ENCODE results near the gene GPC3. TPM values are rescaled to one million over a fixed set of nuclear protein-coding genes. Genes with fewer than 3 reads are reported as not detected.

GPC3 gene
- total RNA-seq, 2 experiments from 2014 or later = 0.43 to 0.49 TPM

DNA sequence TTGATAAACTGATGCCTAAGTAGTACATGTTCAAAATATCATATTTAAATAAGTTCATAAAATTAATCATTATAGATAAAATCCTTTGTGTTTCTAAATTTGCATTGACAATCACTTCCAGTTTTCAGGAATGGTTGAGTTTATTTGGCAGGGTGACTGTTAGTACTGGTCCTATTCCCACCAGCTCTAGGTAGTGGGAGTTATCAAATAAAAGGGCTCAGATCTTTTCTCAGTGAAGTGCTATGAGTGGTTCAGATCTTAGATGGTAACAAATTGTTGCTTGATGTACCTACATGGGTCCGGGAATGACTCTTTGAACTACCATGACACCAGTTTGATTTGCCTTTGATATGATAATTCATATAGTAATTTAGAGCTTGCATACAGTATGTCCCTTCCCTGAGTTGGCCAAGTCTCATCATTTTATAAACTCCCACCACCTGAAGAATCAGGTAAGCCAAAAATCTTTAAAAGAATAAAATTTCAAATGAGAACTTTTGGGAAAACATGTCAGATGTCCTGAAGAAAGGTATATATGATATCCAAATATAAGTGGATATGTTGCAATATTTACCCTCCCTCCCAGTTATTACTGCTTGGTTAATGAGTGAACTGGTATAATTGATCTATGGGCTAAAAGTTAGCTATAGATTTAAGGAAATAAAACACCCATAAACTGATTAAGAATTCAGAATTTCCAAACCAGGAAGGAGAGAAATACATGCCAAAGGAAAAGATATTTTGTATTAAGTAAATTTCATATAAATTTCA lies 28.6 kb downstream of the GPC3 start:
- Mint-ChIP-seq H3K4me3 (no peak overlapping the region), H3K4me1 (ENCODE audit: low read depth) (no peaks in the 10 kb centered on the region), H3K9me3 (no peaks in the 10 kb centered on the region), H3K36me3 (ENCODE audit: low read depth) (no peaks in the 10 kb centered on the region), H3K27me3 (ENCODE audit: low read depth) (no peaks in the 10 kb centered on the region), H3K27ac (no peak overlapping the region)
- intact Hi-C loops (cut with micrococcal nuclease) = no loop called here
- CTCF ChIA-PET = no interaction called here
- no peak for DNase-seq

DNA sequence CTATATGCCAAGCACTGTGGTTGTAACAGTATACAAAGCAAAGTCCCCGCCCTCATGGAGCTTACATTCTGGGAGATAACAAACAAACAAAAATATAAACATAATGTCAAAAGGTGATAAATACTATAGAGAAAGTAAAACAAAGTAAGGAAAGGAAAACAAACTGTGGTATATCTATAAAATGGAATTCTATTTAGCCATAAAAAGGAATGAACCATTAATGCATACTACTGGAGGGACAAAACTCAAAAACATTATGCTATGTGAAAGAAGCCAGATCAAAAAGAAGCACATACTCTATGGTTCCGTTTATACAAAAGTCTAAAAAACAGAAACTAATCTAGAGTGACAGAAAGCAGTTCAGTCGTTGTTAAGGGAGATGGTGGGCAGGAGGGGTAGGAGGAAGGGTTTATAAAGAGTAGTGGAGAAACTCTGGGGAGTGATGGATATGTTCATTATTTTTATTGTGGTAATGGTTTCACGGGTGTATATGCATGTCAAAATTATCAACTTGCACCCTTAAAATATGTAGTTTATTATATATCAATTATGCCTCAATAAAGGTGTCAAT lies 31.5 kb downstream of the GPC3 start:
- intact Hi-C loops (cut with micrococcal nuclease) = no loop called here
- DNase-seq = no peak
- H3K4me3 Mint-ChIP-seq = no peak overlapping the region
- no peaks in the 10 kb centered on the region for H3K9me3 Mint-ChIP-seq
- H3K36me3 Mint-ChIP-seq (ENCODE audit: low read depth) = no peaks in the 10 kb centered on the region
- CTCF ChIA-PET = no interaction called here
- H3K27me3 Mint-ChIP-seq (ENCODE audit: low read depth) = no peaks in the 10 kb centered on the region
- H3K4me1 Mint-ChIP-seq (ENCODE audit: low read depth) = no peaks in the 10 kb centered on the region
- H3K27ac Mint-ChIP-seq = no peak overlapping the region

GRCh38 chrX:133953078-133953477 lies 32.3 kb downstream of the GPC3 start:
- H3K27ac Mint-ChIP-seq = no peak overlapping the region
- CTCF ChIA-PET = no interaction called here
- no peaks in the 10 kb centered on the region for H3K27me3 Mint-ChIP-seq (ENCODE audit: low read depth)
- no peaks in the 10 kb centered on the region for H3K4me1 Mint-ChIP-seq (ENCODE audit: low read depth)
- no peaks in the 10 kb centered on the region for H3K9me3 Mint-ChIP-seq
- intact Hi-C loops (cut with micrococcal nuclease) = no loop called here
- H3K36me3 Mint-ChIP-seq (ENCODE audit: low read depth) = no peaks in the 10 kb centered on the region
- DNase-seq = no peak
- no peak overlapping the region for H3K4me3 Mint-ChIP-seq

DNA sequence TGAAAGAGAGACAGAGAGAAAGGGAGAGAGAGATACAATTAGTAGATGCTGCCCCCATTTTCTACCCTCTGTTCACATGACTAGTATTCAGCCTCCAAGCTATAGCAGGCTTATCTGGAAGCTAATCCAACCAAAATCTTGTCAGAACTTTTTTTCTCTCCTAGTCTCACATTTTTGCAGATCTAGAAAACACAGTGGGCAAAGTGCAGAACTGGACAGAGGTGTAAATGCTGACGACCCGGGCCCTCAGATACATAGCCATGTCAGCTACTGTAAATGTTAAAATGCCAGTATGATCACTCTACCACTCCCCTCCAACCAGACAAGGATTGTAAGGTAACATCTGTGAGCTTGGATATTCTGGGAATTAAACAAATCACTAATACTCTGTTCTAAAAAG lies 34.3 kb downstream of the GPC3 start:
- no peaks in the 10 kb centered on the region for H3K27me3 Mint-ChIP-seq (ENCODE audit: low read depth)
- H3K27ac Mint-ChIP-seq = no peak overlapping the region
- H3K9me3 Mint-ChIP-seq = no peaks in the 10 kb centered on the region
- no peaks in the 10 kb centered on the region for H3K4me1 Mint-ChIP-seq (ENCODE audit: low read depth)
- intact Hi-C loops (cut with micrococcal nuclease) = no loop called here
- H3K36me3 Mint-ChIP-seq (ENCODE audit: low read depth) = no peaks in the 10 kb centered on the region
- DNase-seq = no peak
- H3K4me3 Mint-ChIP-seq = no peak overlapping the region
- CTCF ChIA-PET = no interaction called here

- Mint-ChIP-seq H3K27ac (no peak overlapping the region), H3K4me3 (no peak overlapping the region), H3K4me1 (ENCODE audit: low read depth) (no peaks in the 10 kb centered on the region), H3K27me3 (ENCODE audit: low read depth) (no peaks in the 10 kb centered on the region), H3K36me3 (ENCODE audit: low read depth) (no peaks in the 10 kb centered on the region), H3K9me3 (no peaks in the 10 kb centered on the region)
- CTCF ChIA-PET = no interaction called here
- no peak for DNase-seq
- intact Hi-C loops (cut with micrococcal nuclease) = no loop called here
Observed at GRCh38 chrX:133950214-133950613, 35.2 kb downstream of the GPC3 start.

GRCh38 chrX:133948895-133949294 lies 36.5 kb downstream of the GPC3 start:
- intact Hi-C loops (cut with micrococcal nuclease) = no loop called here
- Mint-ChIP-seq H3K27me3 (ENCODE audit: low read depth) (no peaks in the 10 kb centered on the region), H3K9me3 (no peaks in the 10 kb centered on the region), H3K36me3 (ENCODE audit: low read depth) (no peaks in the 10 kb centered on the region), H3K4me1 (ENCODE audit: low read depth) (no peaks in the 10 kb centered on the region), H3K4me3 (no peak overlapping the region), H3K27ac (no peak overlapping the region)
- DNase-seq = no peak
- CTCF ChIA-PET = no interaction called here

GRCh38 chrX:133947996-133948395 lies 37.4 kb downstream of the GPC3 start:
- intact Hi-C loops (cut with micrococcal nuclease) = no loop called here
- no peaks in the 10 kb centered on the region for H3K27me3 Mint-ChIP-seq (ENCODE audit: low read depth)
- H3K9me3 Mint-ChIP-seq = no peaks in the 10 kb centered on the region
- H3K36me3 Mint-ChIP-seq (ENCODE audit: low read depth) = no peaks in the 10 kb centered on the region
- no peak overlapping the region for H3K4me3 Mint-ChIP-seq
- DNase-seq = no peak
- H3K4me1 Mint-ChIP-seq (ENCODE audit: low read depth) = no peaks in the 10 kb centered on the region
- CTCF ChIA-PET = no interaction called here
- H3K27ac Mint-ChIP-seq = no peak overlapping the region

GRCh38 chrX:133947022-133947421 lies 38.4 kb downstream of the GPC3 start:
- H3K27me3 Mint-ChIP-seq (ENCODE audit: low read depth) = no peaks in the 10 kb centered on the region
- H3K4me3 Mint-ChIP-seq = no peak overlapping the region
- CTCF ChIA-PET = interaction anchor here (0.6 kb wide), 1 partner anchor 11 kb away, joined by 4 read pairs; no protein-coding TSS in a partner anchor
- no peak overlapping the region for H3K27ac Mint-ChIP-seq
- no peaks in the 10 kb centered on the region for H3K4me1 Mint-ChIP-seq (ENCODE audit: low read depth)
- no peaks in the 10 kb centered on the region for H3K9me3 Mint-ChIP-seq
- DNase-seq = no peak
- H3K36me3 Mint-ChIP-seq (ENCODE audit: low read depth) = no peaks in the 10 kb centered on the region
- intact Hi-C loops (cut with micrococcal nuclease) = no loop called here

DNA sequence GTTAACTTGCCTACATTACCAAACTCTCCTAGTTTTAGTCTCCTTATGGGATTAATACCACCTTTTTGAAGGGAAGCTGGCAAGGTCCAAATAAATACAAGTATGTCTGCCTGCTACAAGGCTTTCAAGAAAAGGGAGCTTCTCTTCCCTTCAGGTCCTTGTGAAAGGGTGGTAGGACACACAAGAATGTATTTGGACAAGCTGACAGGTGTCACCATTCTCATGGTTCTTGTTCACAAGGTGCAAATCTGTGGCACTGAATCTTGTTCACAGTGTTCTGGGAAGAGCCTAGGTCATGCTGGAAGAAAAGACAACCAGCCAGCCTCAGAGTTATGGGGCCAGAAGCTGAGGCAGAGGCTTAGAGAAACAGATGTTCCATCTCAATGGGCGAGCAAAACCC lies 41.9 kb downstream of the GPC3 start:
- CTCF ChIA-PET = no interaction called here
- intact Hi-C loops (cut with micrococcal nuclease) = no loop called here
- Mint-ChIP-seq H3K4me3 (no peak overlapping the region), H3K27ac (no peak overlapping the region), H3K27me3 (ENCODE audit: low read depth) (no peaks in the 10 kb centered on the region), H3K4me1 (ENCODE audit: low read depth) (peaks cover 4% of the 10 kb centered on the region), H3K36me3 (ENCODE audit: low read depth) (no peaks in the 10 kb centered on the region), H3K9me3 (no peaks in the 10 kb centered on the region)
- no peak for DNase-seq

- CTCF ChIA-PET = no interaction called here
- Mint-ChIP-seq H3K4me1 (ENCODE audit: low read depth) (peaks cover 4% of the 10 kb centered on the region), H3K36me3 (ENCODE audit: low read depth) (no peaks in the 10 kb centered on the region), H3K27ac (no peak overlapping the region), H3K27me3 (ENCODE audit: low read depth) (no peaks in the 10 kb centered on the region), H3K9me3 (no peaks in the 10 kb centered on the region), H3K4me3 (no peak overlapping the region)
- intact Hi-C loops (cut with micrococcal nuclease) = no loop called here
- no peak for DNase-seq
Observed at GRCh38 chrX:133939655-133940302, 45.6 kb downstream of the GPC3 start.

DNA sequence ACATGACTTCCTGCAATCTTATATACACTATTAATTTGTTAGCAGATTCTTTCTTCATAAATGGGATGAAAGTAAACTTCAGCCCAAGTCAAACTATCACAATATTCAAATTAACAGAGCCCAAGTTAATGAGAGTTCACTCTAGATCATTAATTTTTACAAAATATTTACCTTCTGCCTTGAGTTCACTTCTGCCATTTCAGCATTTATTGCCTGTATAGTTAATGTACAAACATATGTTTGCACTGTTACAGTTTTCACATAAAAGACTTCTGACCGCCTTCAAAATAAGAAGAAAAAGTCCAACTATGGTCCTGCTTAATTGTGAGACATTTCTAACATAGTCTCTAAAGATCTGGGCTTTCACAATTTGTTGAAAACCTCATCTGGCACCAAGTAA lies 46.9 kb downstream of the GPC3 start:
- Mint-ChIP-seq H3K4me3 (no peak overlapping the region), H3K4me1 (ENCODE audit: low read depth) (peaks cover 4% of the 10 kb centered on the region), H3K27ac (no peak overlapping the region), H3K36me3 (ENCODE audit: low read depth) (no peaks in the 10 kb centered on the region), H3K9me3 (no peaks in the 10 kb centered on the region), H3K27me3 (ENCODE audit: low read depth) (no peaks in the 10 kb centered on the region)
- intact Hi-C loops (cut with micrococcal nuclease) = no loop called here
- no peak for DNase-seq
- CTCF ChIA-PET = no interaction called here

DNA sequence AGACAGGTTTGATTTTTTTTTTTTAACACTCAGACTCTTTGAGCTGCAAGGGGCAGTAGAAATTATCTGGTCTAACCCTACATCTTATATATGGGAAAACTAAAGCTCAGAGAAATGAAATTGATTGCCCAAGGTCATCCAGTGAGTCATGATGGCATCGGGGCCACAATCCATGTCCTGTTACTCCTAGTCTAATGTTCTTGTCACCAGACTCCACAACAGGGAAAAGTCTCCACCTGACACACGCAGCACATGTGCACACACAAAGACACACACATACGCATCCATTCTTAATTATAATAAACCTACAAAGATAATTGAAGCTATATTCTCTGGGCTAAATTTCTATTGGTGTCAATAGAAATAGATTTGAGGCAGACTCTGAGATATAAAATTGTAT lies 48.4 kb downstream of the GPC3 start:
- Mint-ChIP-seq H3K4me1 (ENCODE audit: low read depth) (peaks cover 4% of the 10 kb centered on the region), H3K27ac (no peak overlapping the region), H3K9me3 (no peaks in the 10 kb centered on the region), H3K4me3 (no peak overlapping the region), H3K36me3 (ENCODE audit: low read depth) (no peaks in the 10 kb centered on the region), H3K27me3 (ENCODE audit: low read depth) (no peaks in the 10 kb centered on the region)
- intact Hi-C loops (cut with micrococcal nuclease) = no loop called here
- no peak for DNase-seq
- CTCF ChIA-PET = no interaction called here

DNA sequence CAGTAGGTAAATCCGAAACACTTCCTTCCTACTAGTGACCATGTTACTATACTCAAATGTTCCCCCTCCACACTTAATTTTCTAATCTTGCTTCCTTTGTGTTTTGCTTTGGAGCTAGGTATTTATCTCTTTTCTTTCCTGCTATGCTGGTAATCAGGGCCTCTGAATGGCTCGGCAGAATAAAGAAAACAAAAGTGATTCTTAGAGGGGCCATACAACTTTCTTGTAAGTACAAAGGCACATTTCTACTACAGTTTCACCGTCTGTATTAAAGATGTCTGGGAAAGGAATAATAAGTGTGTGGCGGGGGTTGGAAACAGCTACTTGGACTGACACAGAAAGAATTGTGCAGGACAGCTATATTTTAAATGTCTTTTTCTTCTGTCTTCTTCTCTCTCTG lies 50.3 kb downstream of the GPC3 start:
- Mint-ChIP-seq H3K9me3 (no peaks in the 10 kb centered on the region), H3K27me3 (ENCODE audit: low read depth) (no peaks in the 10 kb centered on the region), H3K36me3 (ENCODE audit: low read depth) (no peaks in the 10 kb centered on the region), H3K27ac (no peak overlapping the region), H3K4me1 (ENCODE audit: low read depth) (no peaks in the 10 kb centered on the region), H3K4me3 (no peak overlapping the region)
- intact Hi-C loops (cut with micrococcal nuclease) = no loop called here
- DNase-seq = no peak
- CTCF ChIA-PET = interaction anchor here (0.6 kb wide), 1 partner anchor 93 kb away, joined by 3 read pairs; no protein-coding TSS in a partner anchor
